ENCODE results near the gene PTPN13.

- TF ChIP-seq EZH2 (IDR thresholded peaks at IDR 0.05) (no peak), CTCF (IDR thresholded peaks at IDR 0.05) (no peak)
Observed at GRCh38 chr4:86737244-86737643, 143.1 kb downstream of the PTPN13 start.
